Vein endothelial cell (primary cell): Measurements from ENCODE around the gene POSTN. TPM values are rescaled to one million over a fixed set of nuclear protein-coding genes. Genes with fewer than 3 reads are reported as not detected.

Source experiments
- total RNA-seq: library from RNA; depleted of rRNA; stranded (reverse); fragments of >200 nt; gene quantifications from 2 replicates; pipeline ENCODE4 v1.2.3, GENCODE V29; 2012

Gene POSTN
- 29.3 and 420 TPM in 2 replicates for total RNA-seq

GRCh38 chr13:37598597-37598996 lies at the start of gene POSTN:
POSTN (minus strand) TSS chr13:37598768; CDS start chr13:37598726, 42 bp downstream.

